C1 segment of cervical spinal cord (tissue), 14 donors: ENCODE data around the gene TCERG1L.
"Not testable (repeated sequence)": the region's sequence is repeated elsewhere in the genome, so short reads cannot be mapped to it uniquely, and the experiment has no call there.

ENCODE experiments used
- DNase-seq, 14 donors: peaks; one replicate each; lab custom pipeline; 2025; lab: John Stamatoyannopoulos, UW

Gene TCERG1L

DNA sequence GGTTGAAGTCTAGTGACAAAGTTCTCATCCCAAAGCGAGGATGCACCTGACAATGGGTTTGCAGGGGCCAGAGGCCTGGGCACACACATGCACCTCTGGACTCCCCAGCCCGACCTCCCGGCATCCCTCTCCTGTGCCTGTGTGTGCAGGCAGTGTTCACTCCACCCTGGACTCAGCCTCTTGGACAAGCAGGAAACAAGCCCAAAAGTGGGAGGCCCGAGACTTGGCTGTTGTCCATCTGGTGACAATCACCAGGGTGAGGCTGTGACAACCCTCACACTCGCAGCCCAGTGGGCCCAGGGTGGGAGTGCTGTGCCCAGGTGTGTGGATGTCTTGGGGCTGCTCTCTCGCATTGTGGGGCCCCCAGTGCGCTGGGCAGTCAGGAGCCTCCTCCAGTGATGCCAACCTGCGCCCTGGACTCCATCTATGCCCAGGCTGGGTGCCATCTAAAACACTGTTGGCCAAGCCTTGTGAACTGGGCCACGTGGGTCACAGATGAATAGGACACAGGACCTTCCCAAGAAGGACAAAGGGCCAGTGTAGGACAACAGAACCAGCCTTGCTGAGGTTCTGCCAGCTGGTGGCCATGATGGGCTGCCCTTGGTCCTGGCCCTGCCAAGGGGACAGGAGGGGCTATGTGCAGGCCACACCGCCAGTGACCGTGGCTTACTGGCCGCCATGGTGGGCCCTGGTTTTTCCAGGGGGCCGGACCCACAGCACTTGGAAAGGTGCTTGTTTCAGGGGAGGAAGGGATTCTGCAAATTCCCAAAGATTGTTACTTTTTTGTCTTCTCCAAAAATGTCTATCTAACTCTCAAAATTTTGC lies 144.3 kb downstream of the TCERG1L start:
- DNase-seq: no peak

DNA sequence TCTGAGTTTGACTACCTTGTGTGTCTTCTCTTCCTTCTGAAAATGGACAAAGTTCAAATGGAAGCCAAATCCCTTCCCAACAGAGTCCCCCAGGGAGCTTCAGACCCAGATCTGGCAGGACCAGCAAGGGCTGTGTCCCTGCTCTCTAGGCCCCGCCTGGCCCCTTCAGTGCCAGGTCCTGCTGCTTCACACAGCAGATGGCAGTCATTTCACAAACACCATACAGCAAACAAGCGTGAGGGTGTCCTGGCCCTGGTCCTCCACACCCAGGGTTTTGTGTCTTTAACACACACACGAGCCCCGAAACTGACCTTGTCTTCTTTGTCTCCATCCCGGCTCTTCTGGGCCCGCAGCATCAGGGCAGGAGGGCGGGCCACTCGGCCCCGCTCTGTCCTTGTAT lies 145.0 kb downstream of the TCERG1L start:
- DNase-seq: peak in 1 of 14 donors; percentile 51

DNA sequence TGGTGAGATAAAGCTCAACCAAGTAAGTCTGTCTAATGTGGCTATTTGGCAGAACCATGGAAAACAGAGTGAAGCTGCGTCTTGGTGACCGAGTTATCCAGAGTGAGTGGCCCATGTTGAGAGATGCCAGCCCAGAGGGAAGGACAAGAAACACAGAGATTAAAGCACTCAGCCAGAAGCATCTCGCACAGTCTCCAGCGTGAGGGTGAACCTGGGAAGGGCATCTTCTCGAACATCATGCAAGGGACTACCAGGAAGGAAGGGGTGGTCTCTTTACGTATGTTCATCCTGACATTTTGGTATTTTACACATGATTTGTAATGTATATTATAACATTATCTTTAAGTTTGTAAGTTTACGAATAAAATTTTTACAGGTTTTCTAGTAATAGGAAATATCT lies 146.4 kb downstream of the TCERG1L start:
- no peak for DNase-seq

DNA sequence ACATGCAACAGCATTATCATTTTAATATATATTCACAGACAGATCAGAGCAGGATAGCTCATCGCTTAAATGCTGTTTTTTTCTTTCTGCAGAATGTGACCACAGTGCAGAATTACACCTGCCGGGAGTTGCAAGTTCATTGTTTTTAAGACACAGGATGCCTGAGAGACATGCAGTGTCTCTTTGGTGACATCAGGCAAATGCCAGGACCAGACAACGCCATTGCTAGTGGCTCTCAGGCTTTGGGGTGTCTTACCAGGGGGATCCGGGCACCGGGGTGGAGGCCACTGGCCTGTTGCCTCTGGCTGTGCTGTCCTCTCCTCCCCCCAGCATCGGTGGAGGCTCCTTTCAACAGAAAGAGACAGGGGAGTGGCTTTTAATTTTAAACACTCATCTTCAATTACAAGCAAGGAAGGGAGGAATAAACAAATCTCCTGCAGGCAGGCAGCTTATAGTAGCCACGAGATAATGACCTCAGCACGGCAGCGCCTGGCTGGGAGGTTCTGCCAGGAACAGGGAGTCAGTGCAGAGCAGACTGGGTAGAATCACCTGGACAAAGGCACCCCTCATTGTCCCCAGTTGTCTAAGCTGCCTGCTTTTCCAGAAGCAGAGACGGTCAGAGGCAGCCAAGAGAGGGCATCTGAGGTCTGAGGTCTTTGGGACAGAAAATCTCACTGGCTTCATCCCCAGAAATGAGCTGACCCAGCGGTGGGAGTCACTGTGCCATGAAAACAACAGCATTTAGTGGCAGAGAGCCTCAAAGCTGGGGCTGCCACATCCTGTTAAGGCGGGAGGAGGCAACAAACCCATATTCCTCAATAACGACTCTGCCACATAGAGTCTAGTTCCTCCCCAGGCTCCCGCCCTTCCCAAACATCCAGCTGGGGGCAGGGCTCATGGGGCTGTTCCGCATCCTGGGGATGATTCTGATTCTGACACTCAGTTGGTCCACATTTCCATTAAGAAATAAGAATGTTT lies 148.4 kb downstream of the TCERG1L start:
- DNase-seq: no peak

DNA sequence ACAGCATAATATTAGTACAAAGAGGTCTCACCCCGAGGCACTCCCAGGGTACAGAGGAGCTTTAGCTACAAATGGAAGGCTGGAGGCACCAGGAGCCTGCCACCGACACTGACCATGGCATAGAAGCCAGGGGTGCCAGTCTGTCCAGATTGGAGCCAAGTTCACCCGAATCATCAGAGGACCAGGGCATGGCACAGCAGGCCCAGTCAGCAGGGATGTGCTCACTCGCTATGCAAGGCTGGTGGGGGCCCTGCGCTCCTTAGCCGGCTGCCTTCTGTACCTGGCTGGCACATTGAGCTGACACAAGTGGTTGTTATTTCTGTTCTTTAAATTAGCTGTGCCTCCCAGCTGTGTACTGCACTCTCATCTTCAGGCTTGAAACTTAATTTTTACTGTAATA lies 149.3 kb downstream of the TCERG1L start:
- DNase-seq: no peak

DNA sequence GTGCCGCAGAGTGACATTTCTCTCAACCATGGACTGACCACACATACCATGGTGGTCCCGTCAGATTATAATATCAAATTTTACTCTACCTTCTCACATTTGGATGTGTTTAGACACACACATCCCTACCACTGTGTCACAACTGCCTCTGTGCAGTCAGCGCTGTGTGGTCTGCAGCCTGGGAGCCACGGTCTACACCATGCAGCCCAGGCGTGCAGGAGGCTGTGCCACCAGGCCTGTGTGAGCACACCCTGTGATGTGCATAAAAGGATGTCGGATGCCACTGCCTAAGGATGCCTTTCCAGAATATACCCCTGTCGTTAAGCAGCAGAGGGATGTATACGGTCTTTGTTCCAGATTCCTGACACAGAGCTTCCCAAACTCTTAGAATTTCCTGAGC lies 150.4 kb downstream of the TCERG1L start:
- DNase-seq: no peak

DNA sequence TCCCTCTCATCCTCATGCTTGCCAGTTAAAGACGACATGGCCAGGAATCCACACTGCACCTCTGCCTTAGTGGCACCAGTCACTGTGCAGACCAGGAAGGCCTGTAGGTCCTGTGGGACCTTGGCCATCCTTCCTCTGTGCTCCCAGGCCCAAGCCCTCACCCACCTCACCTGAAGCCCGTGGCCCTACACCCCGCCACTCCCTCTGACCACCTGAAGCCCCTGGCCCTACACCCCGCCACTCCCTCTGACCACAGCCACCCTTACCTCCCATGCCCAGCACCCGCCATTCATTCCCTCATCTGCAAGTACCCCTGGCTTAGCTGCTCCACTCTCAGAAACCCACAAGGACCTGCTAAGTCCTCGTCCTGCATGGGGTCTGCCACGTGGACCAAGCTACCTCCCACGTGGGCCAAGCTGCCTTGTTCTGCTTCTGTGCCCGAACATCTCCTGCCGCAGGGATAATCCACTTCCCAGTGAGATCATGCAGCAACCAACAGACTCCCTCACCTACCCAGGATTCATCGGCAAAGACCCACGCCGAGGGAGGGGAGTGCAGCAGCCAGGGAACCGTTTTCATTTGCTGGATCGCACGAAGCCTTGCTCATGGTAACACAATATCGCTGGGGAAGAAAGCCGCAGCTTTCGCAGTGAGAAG lies 151.2 kb downstream of the TCERG1L start:
- no peak for DNase-seq

DNA sequence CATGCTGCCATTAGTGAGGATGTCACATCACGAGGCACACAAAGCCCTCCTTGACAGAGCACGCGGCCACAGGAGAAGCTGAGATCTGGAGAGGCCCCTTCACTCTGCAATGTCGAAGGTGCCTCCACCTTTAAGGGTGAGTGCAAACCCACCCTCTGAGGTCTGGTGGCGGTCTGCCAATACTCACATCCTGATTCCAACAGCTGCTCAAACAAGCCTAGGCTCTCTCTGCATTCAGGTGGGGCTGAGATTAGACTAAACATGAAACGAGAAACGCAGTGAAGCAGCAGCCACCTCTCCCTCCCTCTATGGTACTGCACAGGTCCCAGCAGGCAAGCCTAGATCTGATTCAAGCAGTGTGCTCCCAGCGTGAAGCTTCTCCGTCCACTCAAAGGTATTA lies 151.8 kb downstream of the TCERG1L start:
- no peak for DNase-seq

DNA sequence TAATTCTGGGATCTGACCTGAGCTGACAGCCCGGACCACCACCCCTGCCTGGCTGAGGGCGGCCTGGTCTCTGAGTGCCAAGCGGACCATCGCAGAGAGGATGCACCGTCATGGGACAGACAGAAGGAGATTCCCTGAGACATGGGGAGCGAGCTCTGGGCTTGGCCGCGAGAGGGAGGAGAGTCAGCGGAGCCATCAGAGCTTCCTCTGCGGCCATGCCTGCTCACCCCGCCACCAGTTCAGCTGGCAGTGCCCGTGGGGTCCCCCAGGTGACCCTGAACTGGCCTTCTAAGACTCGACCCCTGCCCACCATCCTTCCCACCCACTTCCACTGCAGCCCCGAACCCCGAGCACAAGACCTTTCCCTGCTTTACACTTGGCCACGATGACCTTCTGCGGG lies 152.8 kb downstream of the TCERG1L start:
- DNase-seq: no peak

DNA sequence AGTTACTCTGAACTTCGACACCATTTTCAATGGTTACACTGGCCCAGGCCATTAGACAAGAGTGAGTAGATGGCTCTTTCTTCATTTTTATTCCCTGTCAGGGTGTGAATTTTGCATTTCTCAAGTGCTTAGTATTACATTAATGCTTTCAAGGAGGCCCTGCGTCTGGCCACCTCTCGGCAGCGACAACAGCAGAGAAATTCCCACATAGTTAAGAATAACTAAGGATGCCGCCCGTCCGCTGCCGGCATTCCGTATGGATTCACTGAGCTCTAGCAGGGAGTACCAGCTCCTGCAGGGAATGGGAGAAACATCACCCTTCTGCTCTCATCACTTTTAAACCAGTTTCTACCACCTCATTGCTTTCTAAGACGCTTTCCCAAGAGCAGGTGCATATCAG lies 153.6 kb downstream of the TCERG1L start:
- DNase-seq: no peak

DNA sequence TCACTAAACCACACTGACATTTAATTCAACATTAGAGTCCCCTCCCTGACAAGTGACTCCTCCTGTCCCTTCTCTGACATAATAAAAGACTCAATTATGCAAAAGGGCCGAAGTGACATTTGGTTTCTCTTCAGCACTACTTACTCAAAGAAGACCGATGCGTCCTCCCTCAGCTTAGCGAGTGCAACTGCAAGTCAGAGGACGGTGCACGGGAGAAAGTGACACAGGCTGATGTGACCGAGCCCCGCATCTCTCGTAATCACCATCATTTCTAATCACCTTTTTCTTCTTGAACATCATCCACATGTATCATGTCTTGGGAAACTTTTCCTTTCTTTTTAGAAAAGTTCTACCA lies 155.7 kb downstream of the TCERG1L start:
- no peak for DNase-seq

DNA sequence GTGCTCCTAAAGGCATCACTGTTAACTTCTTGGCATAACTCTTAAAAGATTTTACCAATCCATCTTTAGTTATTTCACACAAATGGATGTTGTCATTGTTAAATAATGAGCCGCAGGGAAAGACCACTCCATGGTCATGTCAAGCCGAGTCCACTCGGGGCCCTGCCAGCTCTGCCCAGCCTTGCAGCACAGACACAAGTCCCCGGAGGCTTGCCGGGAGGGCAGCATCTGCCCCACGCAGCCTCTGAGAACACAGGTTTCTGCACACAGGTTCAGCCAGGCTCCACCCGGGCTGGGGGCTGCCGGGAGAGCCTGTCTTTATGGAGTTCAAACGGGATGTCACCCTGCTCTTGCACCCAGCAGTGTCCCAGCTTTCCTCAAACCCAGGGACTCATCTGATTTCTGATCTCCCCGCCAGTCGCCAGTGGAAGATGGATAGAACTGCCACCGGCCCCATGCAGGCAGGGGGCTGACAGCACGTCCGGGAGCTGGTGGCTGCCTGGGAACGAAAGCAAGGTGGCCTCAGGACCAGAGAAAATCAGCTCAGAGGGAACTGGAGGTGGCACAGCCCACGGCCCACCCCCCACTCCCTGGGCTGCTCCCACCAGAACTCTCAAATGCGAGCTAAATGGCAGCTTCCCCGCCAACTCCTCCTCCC lies 156.2 kb downstream of the TCERG1L start:
- no peak for DNase-seq

DNA sequence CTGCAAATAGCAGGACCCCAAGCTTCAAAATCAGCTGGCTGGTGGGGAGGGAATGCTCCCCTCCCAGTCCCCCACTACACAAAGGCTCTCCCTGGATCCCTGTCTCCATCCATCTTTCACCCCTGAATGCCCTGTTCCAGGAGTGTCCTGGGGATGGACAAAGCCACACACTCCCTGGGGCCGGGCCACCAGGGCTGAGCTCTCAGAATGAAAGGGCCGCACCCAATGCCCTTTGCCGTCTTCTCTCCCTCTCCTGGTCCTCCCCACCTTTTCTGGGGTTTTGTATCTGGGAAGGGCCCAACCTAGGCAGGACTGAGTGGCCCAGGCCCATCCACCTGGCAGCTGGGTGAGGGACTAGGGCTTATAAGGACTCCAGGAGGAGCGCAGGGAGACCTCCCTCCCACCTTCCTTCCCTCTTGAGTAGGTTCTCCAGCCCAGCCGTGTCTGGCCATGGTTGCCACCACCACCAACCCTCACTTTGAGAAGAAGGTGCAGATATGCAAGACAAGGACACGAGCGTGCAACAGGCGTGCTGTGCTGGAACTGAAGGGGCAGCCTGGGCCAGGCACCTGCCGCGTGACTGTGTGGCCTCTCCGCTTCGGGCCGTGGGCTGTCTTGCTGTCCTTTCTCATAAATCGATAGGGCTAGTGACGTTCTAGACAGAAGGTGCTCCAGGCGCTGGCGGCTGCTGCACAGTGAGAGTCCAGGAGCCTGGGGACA lies 157.1 kb downstream of the TCERG1L start:
- DNase-seq: no peak

DNA sequence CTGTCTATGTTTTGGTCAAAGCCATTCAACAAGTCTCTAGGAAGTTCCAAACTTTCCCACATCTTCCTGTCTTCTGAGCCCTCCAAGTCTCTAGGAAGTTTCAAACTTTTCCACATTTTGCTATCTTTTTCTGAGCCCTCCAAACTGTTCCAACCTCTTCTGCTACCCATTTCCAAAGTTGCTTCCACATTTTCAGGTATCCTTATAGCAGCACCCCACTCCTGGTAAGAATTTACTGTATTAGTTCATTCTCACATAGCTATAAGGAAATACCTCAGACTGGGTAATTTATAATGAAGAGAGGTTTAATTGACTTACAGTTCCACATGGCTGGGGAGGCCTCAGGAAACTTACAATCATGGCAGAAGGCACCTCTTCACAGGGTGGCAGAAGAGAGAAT lies 159.1 kb downstream of the TCERG1L start:
- DNase-seq: not testable (repeated sequence)

DNA sequence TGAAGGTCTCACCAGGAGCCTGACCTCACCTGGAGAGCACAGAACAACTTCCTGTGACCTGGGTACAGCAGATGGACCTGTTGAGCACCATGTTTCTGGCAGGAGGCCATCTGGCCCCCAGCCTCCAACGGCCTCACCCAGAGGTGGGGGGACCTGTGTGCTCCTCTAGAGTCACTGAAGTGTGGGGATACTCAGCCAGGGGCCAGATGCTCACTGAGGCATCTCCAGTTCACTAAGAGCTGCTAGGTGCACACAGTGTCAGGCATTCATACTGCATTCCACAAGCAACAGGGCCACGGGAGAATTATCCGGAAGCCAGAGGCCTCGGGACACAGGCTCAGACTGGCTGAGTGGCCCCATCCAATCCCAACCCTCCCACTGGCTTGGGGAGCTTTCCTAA lies 161.4 kb downstream of the TCERG1L start:
- DNase-seq: no peak

DNA sequence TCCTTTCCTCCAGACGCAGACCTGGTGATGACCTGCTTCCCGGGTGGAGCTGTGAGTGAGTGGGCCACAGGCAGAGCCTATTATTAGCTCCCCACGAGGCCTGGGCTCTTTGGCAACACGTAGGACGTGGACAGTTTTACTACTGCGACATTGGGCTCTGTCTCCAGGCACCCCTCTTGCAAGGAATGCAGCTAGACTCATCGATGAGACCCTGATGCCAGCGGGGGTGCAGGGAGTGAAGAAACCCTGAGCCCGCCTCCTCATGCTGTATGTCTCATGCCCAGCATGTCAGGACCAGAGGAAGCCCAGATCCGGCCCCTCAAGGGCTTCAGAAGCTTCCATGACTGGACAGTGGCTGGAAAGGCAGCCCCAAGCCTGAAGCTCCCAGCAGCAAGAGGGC lies 161.9 kb downstream of the TCERG1L start:
- DNase-seq: no peak

DNA sequence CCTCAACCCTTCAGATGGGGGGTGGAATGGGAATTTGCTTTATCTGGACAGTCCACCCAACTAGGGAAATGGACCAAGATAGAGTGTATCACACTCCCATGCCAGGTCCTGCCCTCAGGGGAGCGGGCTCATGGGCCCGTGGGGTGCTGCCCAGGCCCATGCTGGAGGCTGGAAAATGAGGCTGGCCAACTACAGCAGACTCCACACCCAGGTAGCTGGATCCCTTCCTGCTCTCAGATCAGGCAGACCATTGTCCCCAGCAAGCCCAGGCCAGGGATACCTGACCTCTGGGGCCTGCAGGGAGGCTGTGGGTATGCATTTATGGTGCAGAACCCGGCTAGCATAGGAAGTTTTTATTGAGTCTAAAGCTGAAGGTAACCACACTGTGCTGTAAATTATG lies 162.4 kb downstream of the TCERG1L start:
- DNase-seq: no peak

DNA sequence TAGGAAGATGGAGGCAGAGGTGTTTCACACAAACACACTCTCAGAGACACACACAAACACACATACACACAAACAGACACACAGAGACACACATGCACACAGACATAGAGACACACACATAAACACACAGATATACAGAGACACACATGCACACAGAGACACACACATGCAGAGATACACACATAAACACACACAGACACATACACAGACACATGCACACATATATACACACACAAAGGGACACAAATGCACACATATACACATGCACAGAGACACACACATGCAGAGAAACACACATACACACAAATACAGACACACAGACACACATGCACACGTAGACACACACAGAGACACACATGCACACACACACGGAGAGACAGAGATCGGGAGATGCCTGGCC lies 163.3 kb downstream of the TCERG1L start:
- no peak for DNase-seq

DNA sequence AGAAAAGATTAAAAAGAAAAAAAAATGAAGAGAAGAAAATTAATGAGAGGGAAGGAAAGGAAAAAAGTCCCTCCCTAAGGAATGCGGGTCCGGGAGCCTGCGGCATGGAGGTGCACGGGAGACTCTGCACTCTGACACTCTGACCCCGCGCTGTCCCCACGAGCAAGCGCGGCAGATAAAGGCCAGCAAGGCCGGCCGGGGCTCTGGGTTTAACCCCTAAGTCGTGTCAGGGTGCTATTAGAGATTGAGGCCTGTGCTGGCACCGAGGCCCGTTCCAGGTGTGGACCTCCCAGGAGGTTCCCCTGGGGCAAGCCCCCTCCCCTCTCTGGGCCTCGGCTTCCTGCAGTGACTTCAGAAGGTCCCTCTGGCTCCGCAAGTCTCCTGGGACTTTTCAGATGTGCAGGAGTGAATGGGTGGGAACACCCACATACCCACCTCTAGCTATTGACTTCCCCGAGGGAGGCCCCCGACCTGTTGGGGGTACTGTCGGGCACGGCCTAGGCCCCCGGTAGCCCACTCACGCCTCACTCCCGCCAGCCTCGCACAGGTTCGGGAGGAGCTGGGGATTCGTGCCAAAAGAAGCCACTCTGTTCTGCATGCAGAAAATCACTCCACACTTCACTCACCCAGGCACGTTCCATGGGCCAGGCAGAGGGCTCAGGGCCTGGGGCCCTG lies 164.1 kb downstream of the TCERG1L start:
- DNase-seq: no peak

DNA sequence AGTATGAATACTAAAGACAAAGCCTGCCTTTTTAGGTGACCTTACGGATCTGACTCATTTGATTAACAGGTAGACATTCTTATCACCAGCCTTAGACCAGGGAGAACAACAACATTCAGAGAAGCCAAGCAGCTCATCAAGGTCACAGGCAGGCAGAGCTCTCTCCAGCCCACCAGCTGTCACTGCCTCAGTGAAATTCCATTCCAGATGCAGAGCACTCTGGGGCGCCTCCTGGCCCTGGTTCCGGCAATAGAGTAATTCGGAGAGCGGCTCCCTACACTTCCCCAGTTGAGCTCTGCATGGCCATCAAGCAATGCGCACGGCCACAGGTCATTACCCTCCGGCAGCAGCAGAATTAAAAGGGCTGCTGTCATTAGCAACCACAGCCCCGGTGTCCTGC lies 164.7 kb downstream of the TCERG1L start:
- no peak for DNase-seq

DNA sequence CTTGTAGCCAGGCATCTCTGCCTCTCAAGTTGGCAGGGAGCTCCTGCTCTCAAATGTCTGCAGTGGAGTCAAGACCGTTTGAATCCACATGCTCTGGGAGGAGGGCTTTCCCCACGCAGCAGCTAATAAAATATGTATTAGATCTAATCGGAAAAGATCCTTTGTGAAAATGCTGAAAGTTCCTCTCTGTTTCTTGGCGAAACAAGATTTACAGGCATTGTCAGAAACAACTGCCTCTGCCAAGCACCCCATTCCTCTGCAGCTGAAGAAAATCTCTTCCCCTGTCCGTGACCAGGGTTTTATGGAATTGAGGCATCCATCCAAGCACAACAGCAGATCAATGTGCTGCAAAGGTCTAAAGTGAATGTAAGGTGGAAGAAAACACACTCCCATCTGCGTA lies 165.8 kb downstream of the TCERG1L start:
- no peak for DNase-seq
